ENCODE results near the gene CAPN2.

Gene CAPN2

GRCh38 chr1:223819730-223820514 is 107.6 kb downstream of the CAPN2 start:
- DNase-seq (ENCODE audit: extremely low read depth, low read depth), result peak; percentile 47
- TF ChIP-seq CTCF (IDR thresholded peaks at IDR 0.05; ENCODE audit: low read depth, low read length), result no peak

- TF ChIP-seq CTCF (IDR thresholded peaks at IDR 0.05; ENCODE audit: low read depth, low read length), result no peak
- no peak for DNase-seq (ENCODE audit: extremely low read depth, low read depth)
Observed at GRCh38 chr1:223820515-223820858, 108.1 kb downstream of the CAPN2 start.

- no peak for DNase-seq (ENCODE audit: extremely low read depth, low read depth)
- TF ChIP-seq CTCF (IDR thresholded peaks at IDR 0.05; ENCODE audit: low read depth, low read length), result no peak
Observed at GRCh38 chr1:223820971-223821370, 108.6 kb downstream of the CAPN2 start.

- no peak for TF ChIP-seq CTCF (IDR thresholded peaks at IDR 0.05; ENCODE audit: low read depth, low read length)
- DNase-seq (ENCODE audit: extremely low read depth, low read depth), result no peak
Observed at GRCh38 chr1:223824287-223824686, 111.9 kb downstream of the CAPN2 start.

- no peak for TF ChIP-seq CTCF (IDR thresholded peaks at IDR 0.05; ENCODE audit: low read depth, low read length)
- no peak for DNase-seq (ENCODE audit: extremely low read depth, low read depth)
Observed at GRCh38 chr1:223824712-223825111, 112.4 kb downstream of the CAPN2 start.

All from AG09319 (cell line).